ENCODE measurements around the gene TUBA1B. TPM values are rescaled to one million over a fixed set of nuclear protein-coding genes. Genes with fewer than 3 reads are reported as not detected.

The TUBA1B gene
- total RNA-seq, 1 donor: 2,451 TPM

DNA sequence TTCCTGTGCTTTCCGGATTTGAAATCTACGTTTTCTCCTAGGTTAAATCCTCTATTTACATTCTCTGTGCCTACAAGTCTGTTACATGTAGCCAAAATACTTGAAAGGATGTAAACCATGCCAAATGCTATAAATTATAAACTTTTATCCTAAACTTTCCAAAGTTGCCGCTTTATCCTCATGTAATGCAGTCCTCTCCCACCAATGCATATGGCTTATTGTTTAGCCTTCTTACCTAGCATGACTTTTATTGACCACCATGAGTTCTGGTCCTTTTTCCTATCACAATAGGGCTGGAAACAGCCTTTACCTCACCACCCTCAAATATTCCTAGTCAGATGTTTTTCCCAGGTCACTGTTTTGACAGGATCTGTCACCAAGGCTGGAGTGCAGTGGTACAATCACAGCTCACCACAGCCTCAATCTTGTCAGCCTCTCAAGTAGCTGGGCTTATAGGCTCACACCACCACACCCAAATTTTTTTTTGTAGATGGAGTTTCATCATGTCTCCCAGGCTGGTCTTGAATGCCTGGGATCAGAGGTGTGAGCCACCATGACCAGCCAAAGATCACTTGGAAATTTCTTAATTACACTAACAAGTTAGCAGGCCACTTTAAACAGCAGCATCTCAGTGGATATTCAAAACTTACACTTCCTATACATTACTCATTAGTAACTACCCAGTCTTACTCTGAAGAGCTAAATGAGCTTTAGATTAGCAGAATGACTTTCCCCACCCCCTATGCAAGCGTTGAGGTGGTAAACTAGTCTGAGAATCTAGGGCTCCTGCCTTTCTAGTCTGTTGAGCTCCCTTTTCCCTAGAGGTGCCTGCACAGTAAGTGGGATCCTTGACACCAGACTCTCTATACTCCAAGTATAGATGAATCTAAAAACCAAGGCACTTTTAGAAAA, 4.1 kb downstream of the TUBA1B start:
- peak; percentile 9 for DNase-seq (ENCODE audit: low read depth)
- H3K4me3 ChIP-seq (ENCODE audit: low read depth, low read length): no peak overlapping the region
- TF ChIP-seq, protein P1, sequence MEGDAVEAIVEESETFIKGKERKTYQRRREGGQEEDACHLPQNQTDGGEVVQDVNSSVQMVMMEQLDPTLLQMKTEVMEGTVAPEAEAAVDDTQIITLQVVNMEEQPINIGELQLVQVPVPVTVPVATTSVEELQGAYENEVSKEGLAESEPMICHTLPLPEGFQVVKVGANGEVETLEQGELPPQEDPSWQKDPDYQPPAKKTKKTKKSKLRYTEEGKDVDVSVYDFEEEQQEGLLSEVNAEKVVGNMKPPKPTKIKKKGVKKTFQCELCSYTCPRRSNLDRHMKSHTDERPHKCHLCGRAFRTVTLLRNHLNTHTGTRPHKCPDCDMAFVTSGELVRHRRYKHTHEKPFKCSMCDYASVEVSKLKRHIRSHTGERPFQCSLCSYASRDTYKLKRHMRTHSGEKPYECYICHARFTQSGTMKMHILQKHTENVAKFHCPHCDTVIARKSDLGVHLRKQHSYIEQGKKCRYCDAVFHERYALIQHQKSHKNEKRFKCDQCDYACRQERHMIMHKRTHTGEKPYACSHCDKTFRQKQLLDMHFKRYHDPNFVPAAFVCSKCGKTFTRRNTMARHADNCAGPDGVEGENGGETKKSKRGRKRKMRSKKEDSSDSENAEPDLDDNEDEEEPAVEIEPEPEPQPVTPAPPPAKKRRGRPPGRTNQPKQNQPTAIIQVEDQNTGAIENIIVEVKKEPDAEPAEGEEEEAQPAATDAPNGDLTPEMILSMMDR (IDR thresholded peaks at IDR 0.05; ENCODE audit: insufficient read depth, low read length): no peak

DNA sequence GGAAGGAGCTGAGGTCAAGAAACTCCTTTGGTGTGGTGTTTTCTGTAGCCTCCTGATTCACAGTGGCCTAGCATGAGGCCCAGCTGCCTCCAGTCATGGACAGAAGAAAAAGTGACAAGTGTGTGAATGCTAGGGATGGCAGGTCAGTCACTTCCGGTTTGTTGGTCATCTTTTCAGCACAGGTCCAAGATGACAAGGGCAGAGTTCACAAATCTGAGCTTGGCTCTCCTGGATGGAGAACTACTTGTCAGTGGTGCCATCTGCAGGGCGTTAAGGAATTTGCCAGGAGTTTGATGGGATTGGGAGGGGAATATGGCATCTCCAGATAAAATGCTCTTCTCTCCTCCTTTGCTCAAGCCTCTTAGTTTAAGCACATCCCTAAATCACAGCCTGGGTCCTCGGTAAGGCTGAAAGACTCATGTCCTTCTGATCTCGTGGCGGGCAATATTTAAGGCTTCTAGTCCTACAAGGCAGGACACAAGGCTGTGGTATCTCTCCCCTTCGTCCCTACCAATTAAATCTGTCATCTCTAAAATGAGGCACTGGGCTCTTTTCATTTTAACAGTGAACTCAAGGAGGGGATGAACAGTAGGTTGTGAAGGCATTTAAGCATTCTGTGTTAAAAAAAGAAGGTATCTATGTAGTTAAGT, 10.0 kb downstream of the TUBA1B start:
- TF ChIP-seq, protein P1 (IDR thresholded peaks at IDR 0.05; ENCODE audit: insufficient read depth, low read length): peak; percentile 75
- no peak overlapping the region for H3K4me3 ChIP-seq (ENCODE audit: low read depth, low read length)
- peak; percentile 79 for DNase-seq (ENCODE audit: low read depth)

DNA sequence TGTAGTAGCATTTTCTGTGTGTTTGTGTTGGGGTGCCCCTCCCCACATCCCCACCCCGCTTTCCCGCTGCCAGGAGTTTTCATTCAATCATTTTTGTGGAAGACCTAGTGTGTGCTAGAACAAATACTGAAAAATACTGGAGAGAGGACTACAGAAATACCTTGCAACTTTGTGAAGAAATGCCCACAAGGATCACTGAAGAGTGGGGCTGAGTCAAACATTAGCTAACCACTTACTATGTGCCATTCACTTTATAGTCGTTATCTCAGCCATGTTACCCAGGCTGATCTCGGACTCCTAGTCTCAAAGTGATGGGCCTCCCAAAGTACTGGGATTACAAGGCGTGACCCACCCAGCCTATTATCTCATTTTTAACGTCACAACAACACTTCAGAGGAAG, 20.0 kb downstream of the TUBA1B start:
- TF ChIP-seq, protein P1 (IDR thresholded peaks at IDR 0.05; ENCODE audit: insufficient read depth, low read length): no peak
- no peak for DNase-seq (ENCODE audit: low read depth)
- H3K4me3 ChIP-seq (ENCODE audit: low read depth, low read length): peak overlapping the region; percentile 61

DNA sequence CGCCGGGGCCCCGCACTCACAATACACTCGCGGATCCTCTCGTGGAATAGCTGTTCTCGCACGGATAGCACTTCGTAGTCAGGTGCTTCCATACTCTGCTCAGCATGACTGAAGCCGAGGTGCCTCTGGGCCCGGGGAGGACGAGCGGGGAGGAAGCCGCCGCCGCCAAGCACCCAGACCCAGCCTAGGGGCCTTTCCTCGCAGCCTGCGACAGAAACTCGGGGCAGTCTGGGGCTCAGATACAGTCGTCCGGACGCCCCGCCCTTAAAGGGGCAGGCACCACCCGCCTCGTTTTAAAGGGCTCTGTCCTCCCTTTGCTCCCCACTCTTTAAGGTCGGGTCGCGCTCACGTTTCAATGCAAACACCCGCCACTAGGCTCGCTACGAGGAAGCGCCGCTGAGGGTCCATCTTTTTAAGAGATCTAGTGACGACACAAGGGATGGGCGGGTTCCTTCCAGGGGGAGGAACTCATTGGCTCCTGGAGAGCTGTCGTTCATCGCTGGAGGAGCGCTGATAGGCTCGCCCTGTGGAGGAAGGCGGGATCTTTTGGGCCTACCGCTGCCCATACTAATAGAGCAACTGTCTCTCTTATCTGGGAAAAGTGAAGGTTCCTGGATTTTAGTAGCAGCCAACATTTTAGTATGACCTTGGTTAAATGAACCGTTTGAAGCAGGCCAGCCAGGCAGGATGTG, 20.6 kb downstream of the TUBA1B start, which contains the start of gene LMBR1L:
Gene LMBR1L (minus strand): TSS at position 384 of the 692 bp plus-strand sequence. CDS start 292 bp downstream, at position 92.
- DNase-seq (ENCODE audit: low read depth): peak; percentile 99
- TF ChIP-seq, protein P1 (IDR thresholded peaks at IDR 0.05; ENCODE audit: insufficient read depth, low read length): peak; percentile 61
- peak within 1 kb of the TSS; percentile 90 for H3K4me3 ChIP-seq (ENCODE audit: low read depth, low read length)

DNA sequence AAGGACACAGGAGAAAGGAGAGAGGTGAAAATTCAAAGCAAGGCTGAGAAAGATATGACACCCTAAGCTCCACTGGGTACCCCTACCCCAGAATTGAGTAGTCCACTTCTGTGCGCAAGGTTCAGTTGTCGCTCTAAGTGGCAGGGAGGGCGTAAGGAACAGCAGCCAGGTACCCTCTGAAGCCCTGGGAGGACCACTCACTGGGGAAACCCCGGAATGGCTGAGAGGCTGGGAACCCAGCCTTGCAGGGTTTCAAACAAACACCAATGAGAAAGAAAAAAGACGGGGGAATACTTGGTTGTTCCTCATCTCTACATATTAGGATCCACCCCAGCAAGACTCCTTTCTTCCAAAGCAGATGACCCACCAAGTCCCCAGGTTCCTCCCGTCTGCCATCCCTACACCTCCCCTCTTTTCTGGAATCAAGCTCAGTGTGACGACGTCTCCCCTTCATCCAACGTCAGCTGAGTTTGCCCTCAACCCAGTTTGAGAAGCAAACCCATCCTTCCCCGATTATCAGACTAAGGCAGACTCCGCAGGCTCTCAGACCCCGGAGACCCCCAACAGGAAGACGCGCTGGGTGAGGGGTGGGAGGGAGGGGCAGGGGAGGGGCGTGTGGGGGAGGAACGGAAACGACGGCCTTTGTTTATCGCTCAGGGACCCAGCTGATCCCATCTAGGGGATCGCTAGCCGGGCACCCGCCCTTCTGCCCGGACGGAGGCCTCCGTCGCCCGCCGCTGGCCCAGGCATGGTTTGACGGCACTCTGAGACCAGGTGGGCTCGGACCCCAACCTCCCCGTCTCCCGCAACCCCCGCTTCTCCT, 21.3 kb downstream of the TUBA1B start:
- peak overlapping the region; percentile 90 for H3K4me3 ChIP-seq (ENCODE audit: low read depth, low read length)
- TF ChIP-seq, protein P1 (IDR thresholded peaks at IDR 0.05; ENCODE audit: insufficient read depth, low read length): no peak
- DNase-seq (ENCODE audit: low read depth): peak; percentile 13

DNA sequence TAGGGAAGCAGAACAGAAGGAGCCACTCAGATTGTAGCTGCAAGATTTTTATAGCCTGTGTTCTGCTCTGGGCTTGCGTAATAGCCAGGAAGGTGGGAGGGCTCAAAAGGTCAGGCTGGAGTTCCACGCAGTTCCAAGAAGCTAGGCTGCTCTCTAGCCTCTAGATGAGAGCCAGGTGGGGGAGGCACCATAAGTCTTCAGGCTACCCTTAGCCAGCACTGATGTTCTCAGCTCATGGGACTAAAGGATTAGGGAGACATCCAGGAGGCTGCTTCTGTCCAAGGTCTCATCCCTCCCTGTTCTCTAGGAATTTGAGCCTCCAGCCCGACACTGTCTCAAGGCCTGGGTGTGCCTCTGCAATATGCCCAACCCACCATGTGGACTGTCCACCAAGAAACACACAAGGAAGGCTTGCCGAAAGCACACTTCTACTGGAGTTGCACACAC, 22.2 kb downstream of the TUBA1B start:
- TF ChIP-seq, protein P1 (IDR thresholded peaks at IDR 0.05; ENCODE audit: insufficient read depth, low read length): no peak
- H3K4me3 ChIP-seq (ENCODE audit: low read depth, low read length): peak overlapping the region; percentile 90
- peak; percentile 62 for DNase-seq (ENCODE audit: low read depth)
